Stimulated activated CD8-positive, alpha-beta memory T cell treated with anti-CD3 and anti-CD28 coated beads, Interleukin-12 subunit alpha, Interleukin-12 subunit beta, amount 100 ng/mL, for 24 hours (primary cell): Measurements from ENCODE around the gene GCC2.
"Not testable (repeated sequence)": the region's sequence is repeated elsewhere in the genome, so short reads cannot be mapped to it uniquely, and the experiment has no call there.

Experiments used
- DNase-seq: peaks from one replicate; pipeline ENCODE4 v3.0.0-alpha.2; 2020; ENCODE audit errors: extremely low read depth

Gene GCC2

GRCh38 chr2:108448678-108449409, at the start of gene GCC2:
Gene GCC2 (plus strand): TSS chr2:108449206. CDS start chr2:108449275, 69 bp downstream.
- DNase-seq: peak; percentile 91

DNA sequence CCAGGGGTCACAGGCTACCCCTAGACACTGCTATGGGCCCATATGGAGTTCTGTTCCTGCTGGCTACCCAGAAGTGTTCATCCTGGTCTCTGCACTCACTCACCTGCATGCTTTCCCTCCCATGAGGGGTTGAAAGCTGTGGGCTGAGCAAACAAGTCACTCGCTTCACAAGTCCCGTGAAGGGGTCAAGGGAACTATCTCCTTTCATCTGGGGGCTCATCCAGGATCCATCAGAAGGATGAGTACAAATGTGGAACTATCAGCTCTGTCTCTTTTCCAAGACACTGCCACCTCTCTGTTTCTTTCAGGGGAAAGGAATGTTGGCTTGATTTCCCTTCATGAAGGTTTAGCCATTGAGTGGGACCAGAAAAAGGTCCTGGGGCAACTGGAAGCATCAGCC, 49.5 kb upstream of the GCC2 start:
- DNase-seq: no peak

GRCh38 chr2:108401800-108402199, 47.2 kb upstream of the GCC2 start:
- DNase-seq: no peak

DNA sequence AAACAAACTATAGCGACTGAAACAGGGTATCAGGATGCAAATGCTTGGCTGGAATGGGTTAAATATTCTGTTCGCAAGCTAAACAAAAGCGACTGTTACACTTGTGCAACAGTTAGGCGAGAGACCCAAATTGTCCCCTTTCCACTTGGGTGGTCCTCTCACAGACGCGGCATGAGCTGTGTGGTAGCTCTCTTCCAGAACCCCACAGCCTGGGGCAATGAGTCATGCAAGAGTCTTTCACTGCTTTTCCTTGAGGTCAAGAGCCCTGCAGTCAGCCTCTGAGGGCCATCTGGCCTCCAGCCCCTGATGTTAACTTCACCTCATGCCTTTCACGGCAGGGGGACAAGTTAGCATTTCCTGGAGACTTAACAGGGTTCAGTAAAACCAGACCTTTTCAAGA, 45.5 kb upstream of the GCC2 start:
- no peak for DNase-seq

DNA sequence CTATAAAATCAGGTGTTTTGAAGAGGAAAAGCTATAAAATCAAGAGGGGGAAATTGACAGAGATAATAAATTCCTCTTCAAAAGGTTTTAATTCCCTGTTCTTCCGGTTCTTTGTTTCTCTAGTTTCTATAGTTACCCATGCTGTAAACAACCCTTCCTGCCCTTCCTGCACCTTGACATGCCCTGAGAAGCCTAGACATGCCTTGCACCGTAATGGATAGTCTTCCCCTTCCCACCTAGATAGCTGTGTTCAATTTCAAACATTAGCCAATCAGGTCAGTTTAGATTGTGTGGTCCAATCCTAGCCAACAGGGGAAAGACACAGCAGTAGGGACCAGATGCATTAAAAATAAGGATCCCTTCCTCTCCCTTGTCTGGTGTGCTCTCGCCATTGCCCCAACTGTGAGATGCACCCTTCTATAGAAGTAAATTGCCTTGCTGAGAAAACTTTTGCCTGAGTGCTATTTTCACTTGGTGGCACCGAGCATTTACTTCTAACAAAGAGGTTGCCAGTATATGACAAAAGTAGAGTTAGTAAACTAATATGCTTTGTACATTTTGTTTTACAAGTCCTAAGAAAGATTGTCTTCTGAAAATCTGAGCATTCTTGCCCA, 44.1 kb upstream of the GCC2 start:
- no peak for DNase-seq

GRCh38 chr2:108407864-108408729, 40.9 kb upstream of the GCC2 start:
- no peak for DNase-seq

- DNase-seq: no peak
Measured at GRCh38 chr2:108409768-108410167, 39.2 kb upstream of the GCC2 start.

DNA sequence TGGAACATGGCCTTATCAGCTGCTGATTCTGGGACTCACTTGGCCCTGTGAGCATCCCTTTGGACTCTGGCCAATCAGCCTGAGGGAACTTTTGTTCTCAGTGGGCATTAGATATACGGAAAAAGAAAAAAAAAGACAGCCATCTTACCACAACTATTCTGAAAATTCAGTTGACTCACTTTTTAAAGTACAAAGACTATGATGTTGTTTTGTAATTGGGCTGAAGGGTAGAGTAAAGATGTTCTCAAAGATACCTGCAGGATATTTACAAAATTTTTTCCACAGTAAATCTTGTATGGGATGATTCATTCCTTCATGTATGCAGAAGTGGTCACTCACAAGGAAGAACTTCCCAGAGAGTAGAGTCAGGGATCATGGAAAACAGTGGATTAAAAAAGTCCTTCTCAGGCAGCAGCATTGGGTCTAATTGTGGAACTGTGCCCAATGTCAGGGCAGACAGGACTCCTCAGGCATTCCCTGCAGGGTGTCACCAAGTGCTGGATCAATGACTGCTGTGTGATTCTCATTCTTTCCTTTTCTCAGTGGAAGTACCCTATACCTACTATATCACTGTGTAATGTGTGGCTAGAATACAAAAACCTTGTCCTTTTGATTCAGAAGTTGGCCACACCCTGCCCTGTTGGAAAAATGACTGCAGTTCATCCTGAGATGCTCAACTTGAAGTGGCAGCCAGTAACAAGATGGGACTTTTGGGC, 35.9 kb upstream of the GCC2 start:
- no peak for DNase-seq

GRCh38 chr2:108413711-108414095, 35.3 kb upstream of the GCC2 start:
- no peak for DNase-seq

- DNase-seq: no peak
Measured at GRCh38 chr2:108414256-108414876, 34.6 kb upstream of the GCC2 start.

DNA sequence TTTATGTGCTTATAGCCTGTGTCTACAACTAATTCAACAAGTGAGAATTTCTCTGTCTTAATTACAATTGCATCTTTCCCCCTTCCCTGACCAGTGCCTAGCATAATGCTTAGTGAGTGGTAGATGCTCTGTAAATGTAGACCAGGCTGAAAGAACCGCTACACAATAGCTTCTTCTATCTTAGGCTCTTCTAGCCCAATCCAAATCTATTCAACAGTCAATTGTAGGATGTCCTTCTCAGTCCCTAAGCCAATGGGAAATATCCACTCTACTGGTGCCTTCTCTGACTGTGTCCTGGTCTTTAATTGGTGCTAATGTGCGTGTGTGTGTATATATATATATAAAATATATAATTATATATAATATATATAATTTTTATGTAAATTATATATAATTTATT, 34.1 kb upstream of the GCC2 start:
- no peak for DNase-seq

DNA sequence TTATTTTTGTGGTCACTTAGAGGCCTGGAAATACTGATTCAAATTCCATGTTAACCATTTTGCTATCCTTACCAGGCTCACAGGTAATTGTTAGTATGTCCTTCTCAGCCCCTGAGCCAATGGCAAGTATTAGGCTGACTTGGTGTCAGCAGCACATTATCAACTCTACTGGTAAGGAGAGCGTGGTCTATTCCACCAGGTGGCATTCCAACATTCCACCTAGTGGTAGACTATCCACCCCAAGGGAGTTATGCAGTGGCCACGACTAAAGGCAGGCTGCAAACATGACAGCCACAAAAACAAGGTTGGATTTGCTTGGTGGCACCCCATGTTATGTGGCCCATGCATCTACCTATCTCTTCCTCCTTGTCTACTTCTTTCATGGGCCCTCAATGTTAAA, 31.8 kb upstream of the GCC2 start:
- no peak for DNase-seq

- no peak for DNase-seq
Measured at GRCh38 chr2:108418416-108418815, 30.6 kb upstream of the GCC2 start.

GRCh38 chr2:108423067-108423466, 25.9 kb upstream of the GCC2 start:
- no peak for DNase-seq

- no peak for DNase-seq
Measured at GRCh38 chr2:108423502-108424251, 25.3 kb upstream of the GCC2 start.

DNA sequence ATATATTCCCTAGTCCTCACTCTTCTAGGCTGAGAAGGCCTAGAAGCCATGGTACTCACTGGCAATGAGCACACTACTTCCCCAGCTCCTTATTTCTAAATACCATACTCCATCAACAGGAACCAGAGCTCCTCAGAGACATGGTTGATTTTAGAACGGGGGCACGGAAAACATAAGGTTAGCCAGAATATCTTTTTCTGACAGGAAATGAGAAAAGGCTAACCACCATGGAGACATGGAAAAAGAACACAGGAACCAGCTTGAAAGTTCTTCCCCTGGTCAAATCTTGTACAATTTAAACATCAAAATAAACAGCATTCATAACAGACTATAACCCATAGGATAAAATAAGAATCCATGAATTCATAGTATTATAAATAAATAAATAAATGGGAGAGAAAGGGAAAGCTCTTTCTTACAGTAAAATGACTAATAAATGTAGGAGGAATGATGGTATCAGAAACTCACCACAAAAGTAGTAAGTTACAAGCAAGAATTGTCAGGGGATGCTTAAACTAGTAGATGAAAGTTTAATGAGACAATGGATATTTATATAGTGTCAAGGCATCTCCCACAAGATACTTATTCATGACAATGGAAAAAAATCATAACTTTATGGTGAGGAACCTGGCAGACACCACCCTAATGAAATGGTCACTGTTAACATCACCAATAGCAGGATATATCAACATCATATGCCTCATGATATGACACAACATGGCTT, 20.6 kb upstream of the GCC2 start:
- no peak for DNase-seq

- DNase-seq: not testable (repeated sequence)
Measured at GRCh38 chr2:108435578-108435977, 13.4 kb upstream of the GCC2 start.

GRCh38 chr2:108436976-108437375, 12.0 kb upstream of the GCC2 start:
- DNase-seq: no peak

- no peak for DNase-seq
Measured at GRCh38 chr2:108441712-108442111, 7.3 kb upstream of the GCC2 start.
